Cerebellar cortex (tissue), 1 donor: ENCODE data around the gene NGRN.
"Not testable (repeated sequence)": the region's sequence is repeated elsewhere in the genome, so short reads cannot be mapped to it uniquely, and the experiment has no call there.

ENCODE experiments used
- DNase-seq: peaks from one replicate; pipeline ENCODE4 v3.0.0-alpha.2; 2015; ENCODE audit warnings: low spot score

Gene NGRN

GRCh38 chr15:90234096-90234988 lies 31.1 kb upstream of the NGRN start, which contains the start of gene GDPGP1:
TSS of gene GDPGP1 (plus strand) at chr15:90234209. CDS start at chr15:90240909, 6,700 bp downstream.
- DNase-seq, result peak; percentile 46

GRCh38 chr15:90239371-90239770 lies 26.1 kb upstream of the NGRN start:
- no peak for DNase-seq

- DNase-seq, result peak; percentile 76
Observed at GRCh38 chr15:90240856-90241255, 24.6 kb upstream of the NGRN start.

- peak; percentile 34 for DNase-seq
Observed at GRCh38 chr15:90241343-90242192, 23.9 kb upstream of the NGRN start.

- no peak for DNase-seq
Observed at GRCh38 chr15:90243943-90244639, 21.4 kb upstream of the NGRN start.

GRCh38 chr15:90248789-90249202 lies 16.7 kb upstream of the NGRN start:
- DNase-seq, result peak; percentile 40

GRCh38 chr15:90249203-90249863 lies 16.1 kb upstream of the NGRN start, which contains the start of gene TTLL13:
TSS of gene TTLL13 (plus strand) at chr15:90249556. CDS start at chr15:90250631, 1,075 bp downstream.
- peak; percentile 90 for DNase-seq

GRCh38 chr15:90257776-90258175 lies 7.7 kb upstream of the NGRN start:
- no peak for DNase-seq

- no peak for DNase-seq
Observed at GRCh38 chr15:90259524-90259923, 5.9 kb upstream of the NGRN start.

- not testable (repeated sequence) for DNase-seq
Observed at GRCh38 chr15:90260731-90261130, 4.7 kb upstream of the NGRN start.

- DNase-seq, result no peak
Observed at GRCh38 chr15:90261811-90262210, 3.7 kb upstream of the NGRN start.

- DNase-seq, result no peak
Observed at GRCh38 chr15:90262426-90262825, 3.0 kb upstream of the NGRN start.

- no peak for DNase-seq
Observed at GRCh38 chr15:90264671-90265070, 801 bp upstream of the NGRN start.

- DNase-seq, result peak; percentile 59
Observed at GRCh38 chr15:90266061-90266431, 574 bp downstream of the NGRN start.

GRCh38 chr15:90266485-90266884 lies 1.0 kb downstream of the NGRN start:
- DNase-seq, result no peak

- no peak for DNase-seq
Observed at GRCh38 chr15:90268415-90268814, 2.9 kb downstream of the NGRN start.

GRCh38 chr15:90270502-90271150 lies 5.2 kb downstream of the NGRN start:
- no peak for DNase-seq

- no peak for DNase-seq
Observed at GRCh38 chr15:90271459-90272166, 6.1 kb downstream of the NGRN start.

- DNase-seq, result not testable (repeated sequence)
Observed at GRCh38 chr15:90278467-90278866, 13.0 kb downstream of the NGRN start.

- not testable (repeated sequence) for DNase-seq
Observed at GRCh38 chr15:90280743-90281142, 15.3 kb downstream of the NGRN start.
